Astrocyte (in vitro differentiated cells and primary cell): Measurements from ENCODE around the gene SLC15A5.

ENCODE experiments used
- CTCF ChIP-seq: IDR thresholded peaks from 2 replicates; pipeline ENCODE4 v1.5.1; 2011; ENCODE audit warnings: low read depth, mild to moderate bottlenecking, inconsistent platforms, low read length, moderate library complexity; ENCODE audit not compliant: insufficient read depth
- EZH2 ChIP-seq: IDR thresholded peaks from 2 replicates; pipeline ENCODE4 v1.6.1; 2012; ENCODE audit warnings: mild to moderate bottlenecking, low read length, inconsistent platforms; ENCODE audit not compliant: insufficient read depth

DNA sequence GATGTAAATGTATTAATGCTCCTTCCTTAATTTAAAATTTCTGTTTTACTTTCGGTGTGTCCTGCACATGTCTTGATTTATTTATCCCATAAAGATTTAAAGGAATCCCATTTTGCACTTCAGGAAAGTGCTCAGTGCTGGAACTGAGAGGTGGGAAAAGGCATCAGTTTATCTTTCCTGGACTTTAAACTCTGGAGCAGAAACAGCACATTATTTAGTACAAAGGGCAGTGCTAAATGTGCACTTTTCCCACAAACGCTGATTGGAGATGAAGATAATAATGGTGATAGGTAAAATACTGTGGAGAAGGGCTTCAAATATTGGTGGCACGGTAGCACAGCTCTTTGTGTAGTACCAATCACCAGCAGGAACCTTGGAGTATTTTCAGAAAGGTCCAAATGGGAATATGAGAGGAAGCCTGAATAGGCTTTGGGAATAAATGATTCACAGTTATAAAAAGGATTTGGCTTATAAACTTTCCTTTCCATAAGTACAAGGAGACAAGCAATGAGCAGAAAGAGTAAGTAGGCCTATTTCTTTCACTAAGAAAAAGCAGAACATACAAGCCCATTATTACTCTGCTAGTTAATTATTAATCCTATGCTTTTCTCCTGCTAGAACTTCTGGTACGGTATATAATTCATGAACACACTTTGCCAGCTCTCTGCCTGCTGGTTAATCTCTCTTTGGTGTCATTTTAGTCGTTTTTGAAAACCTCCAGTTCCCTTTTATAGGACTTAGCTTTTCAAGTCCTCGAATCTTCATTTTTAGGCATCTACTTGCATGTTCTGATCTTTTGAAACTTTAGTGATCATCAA, 58.3 kb downstream of the SLC15A5 start:
- TF ChIP-seq EZH2 (no peak), CTCF (no peak)
